ENCODE data around the gene RPL29.
A peak's percentile ranks its signal among the peaks of the same experiment; 100 is the strongest.

The RPL29 gene

DNA sequence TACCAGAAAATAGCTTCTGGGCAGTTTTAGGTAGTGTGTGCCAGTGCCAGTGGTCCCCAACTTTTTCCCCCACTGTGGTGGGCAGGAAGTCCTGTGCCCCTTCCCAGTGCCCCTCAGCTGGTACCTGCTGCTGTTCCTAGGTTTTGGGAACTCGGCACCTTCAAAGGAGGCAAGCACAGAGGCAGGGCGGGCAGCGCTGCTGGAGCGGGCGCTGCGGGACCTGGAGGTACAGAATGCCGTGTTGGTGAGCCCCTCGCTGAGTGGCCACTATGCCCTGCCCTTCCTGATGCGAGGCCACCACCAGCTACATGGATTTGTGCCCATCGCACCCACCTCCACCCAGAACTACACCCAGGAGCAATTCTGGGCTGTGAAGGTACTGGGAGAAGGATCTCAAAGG lies 15.4 kb downstream of the RPL29 start:
- DNase-seq = no peak

DNA sequence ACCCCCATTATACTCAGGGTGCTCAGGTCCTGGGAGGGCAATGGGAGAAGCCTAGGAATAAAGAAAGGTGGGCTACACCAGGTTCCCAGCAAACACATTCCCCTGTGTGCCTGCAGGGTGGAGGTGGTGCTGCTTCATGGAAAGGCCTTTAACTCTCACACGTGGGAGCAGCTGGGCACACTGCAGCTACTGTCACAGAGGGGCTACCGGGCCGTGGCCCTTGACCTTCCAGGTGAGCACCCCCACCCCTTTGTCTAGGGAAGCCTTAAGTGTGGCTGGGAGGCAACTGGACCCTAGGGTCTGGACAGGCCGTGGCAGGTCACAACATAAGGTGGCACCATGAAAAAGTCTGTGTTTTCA lies 17.6 kb downstream of the RPL29 start:
- DNase-seq = no peak

DNA sequence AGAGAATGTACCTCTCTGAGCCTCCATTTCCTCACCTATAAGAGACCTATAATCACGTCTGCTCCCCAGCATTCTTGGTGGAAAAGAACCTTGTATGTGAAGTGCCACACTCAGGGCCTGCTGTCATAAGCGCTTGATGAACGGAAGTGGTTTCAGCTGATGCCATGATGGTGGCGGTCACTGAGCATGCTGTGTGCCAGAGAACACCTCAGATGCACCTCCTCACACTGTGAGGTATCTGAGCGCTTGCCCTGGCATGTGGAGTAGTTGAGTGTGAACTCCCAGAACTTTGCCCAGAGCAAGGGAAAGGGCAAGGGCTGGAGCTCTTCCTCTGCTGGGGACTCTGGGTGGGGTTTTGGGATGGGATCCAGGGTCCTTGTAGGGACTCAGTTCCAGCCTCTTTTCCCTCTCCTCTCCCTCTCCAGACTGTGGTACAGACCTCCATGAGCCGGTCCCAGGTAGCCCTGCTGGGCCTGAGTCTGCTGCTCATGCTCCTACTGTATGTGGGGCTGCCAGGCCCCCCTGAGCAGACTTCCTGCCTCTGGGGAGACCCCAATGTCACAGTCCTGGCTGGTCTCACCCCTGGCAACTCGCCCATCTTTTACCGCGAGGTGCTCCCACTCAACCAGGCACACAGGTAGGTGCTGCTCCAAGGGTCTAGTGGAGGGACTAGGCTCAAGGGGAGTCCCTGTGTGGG lies 18.1 kb downstream of the RPL29 start:
- DNase-seq = no peak

DNA sequence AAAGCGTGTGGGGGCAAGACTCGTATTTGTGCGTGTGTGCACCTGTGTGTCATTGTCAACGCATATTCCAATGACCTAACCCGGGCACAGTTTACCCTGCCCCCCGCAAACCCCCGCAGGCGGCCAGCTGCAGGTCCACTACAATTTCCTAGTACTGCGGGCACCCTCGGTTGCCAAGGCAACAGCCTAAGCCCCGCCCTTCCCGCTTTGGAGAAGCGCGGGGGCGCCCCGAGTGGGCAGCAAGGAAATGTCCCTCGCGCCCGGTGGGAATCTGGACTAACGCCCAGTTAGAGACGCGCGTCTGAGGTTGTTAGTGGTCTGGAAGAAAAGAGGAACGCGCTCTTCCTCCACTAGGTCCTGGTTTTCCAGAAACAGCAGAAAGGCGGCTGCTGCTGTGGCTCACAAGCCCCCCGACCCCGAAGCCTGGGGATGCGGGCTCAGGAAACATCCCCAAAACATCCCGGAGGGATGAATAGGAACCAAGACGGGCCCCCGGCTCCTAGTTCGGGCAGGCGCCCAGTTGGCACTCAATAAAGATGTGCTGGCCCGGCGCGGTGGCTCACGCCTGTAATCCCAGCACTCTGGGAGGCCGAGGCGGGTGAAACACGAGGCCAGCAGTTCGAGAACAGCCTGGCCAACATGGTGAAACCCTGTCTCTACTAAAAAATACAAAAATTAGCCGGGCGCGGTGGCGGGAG lies 19.7 kb downstream of the RPL29 start:
- DNase-seq = no peak

DNA sequence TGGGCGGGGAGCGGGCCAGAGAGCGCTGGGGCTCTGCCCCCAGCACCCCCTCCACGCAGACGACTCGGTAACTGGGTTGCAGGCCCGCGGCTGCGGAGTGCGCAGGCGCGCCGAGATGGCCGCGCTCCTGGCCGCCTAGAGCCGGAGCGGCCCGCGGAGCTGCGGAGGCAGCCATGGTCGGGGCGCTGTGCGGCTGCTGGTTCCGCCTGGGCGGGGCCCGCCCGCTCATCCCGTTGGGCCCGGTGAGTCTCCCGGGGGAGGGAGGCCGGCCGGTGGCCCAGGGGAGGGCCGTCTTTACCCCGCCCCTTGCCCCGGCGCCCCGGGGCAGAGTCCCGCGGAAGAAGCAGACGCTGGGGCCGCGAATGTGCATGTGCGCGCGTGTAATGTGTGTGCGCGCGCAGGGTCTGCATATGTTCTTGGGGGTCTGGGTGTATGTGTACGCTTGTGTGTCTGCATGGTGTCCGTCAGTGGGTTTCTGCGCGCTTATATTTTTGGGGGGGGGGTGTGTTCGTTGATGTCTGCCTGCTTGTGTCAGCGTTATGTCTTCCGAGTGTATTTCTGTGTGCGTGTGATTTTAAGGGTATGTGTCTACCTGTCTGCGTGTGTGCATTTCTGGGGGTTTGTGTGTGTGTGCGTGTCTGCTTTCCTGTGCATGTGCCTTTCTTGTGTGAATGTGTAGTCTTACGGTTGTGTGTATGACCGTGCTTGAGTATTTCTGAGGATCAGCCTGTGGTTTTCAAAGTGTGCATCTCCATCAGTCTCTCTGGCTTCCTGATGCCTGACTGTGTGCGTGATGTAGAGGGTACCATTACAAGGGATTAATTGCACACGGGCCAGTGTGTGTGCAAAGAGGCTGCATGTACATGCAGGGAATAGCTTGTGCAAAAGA lies 20.5 kb downstream of the RPL29 start, which contains the start of gene ABHD14A:
ABHD14A (plus strand) TSS at position 102 of the 889 bp plus-strand sequence; CDS start at position 174, 72 bp downstream.
- peak; percentile 43 for DNase-seq

DNA sequence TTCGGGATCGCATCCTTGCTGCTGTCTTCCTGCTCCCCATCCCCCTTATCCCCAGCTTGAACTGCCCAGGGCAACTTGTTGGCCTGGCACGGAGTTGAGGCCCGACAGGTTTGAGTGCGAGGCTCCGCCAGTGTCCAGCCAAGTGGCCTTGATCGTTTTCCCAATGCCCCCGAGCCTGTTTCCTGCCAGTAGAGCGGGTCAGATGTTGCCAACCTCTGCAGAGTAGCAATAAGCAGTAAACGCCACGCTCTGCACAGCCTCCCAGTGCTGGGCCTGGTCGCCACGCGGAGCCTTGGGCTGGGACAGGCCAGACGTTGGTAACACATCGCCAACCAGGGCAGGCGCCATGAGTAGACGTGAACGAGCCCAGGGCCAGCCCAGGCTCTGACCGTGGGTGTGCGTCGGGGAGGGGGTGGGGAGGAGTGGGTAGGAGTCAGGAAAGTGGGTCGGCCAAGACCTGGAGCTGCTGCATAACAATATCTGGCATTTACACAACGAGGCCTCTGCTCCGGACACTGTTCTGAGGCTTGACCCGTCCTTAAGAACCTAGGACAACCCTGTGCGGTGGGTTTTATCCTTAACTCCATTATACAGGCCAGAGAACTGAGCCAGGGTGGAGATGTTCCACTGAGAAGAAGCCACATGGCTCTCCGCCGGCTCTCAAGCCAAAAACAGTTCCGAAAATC lies 21.3 kb downstream of the RPL29 start:
- DNase-seq = no peak

DNA sequence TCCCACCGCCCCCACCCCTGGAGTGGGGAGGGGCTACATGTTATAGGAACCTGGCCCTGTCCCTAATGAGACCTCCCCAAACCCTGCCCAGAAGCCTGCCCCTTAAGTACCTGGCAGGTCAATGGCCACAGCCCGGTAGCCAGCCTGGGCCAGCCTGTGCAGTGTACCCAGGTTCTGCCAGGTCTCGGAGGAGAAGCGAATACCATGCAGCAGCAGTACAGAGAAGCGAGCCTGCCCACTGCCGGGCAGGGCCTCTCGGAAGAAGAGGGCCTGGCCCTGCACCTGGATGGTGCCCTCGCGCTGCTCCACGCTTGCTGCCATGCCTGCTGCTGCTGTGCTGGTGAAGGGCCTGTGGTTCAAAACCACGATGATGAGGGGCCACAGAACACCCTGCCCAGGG lies 24.3 kb downstream of the RPL29 start:
- no peak for DNase-seq

DNA sequence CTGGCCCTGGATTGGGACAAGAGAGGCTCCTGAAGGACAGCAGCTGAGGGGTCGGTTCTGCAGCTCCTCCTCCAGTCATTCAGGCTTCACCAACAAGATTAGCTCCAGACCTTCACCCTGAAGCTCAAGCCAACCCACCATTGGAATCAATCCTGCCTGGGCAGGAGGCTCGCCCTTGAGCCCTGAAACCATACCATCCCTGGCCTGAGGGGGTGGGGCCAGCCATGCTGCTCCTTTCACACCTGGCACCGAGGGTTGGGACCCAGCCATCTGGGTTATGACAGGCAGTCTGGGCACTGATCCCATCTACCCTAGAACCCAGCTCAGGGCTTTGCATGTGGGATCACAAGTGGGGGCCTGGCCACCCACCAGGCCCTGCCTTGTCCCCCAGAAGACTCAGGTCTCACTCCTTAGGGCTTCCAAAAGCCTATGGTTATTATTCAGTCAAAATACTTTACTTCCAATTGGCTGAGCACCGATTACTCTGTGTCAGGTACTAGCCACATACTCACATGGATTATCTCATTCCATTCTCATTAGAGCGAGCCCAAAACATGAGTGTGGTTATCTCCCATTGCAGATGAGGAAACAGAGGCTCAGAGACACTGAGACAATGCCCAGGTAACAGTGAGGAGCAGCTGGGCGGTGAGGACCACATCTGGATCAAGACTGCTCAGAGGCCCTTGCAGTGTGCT lies 24.9 kb downstream of the RPL29 start:
- DNase-seq = no peak

DNA sequence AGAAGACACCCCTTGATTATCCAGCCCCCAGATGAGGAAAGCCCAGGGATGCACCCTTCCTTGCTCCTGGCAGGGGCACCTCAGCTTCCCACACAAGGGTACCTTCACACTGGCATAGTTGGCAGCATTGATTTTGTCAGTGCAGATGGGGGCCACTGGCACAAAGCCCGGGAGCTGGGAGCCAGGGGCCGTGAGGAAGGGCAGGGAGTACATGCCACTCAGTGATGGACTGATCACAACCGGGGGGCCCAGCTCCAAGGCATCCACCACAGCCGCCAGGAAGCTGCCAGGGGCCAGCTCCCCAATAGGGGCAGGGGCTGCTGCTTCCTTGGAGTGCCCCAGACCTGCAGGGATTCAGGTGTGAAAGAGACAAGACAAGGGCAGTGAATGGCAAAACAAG lies 25.9 kb downstream of the RPL29 start:
- DNase-seq = no peak

DNA sequence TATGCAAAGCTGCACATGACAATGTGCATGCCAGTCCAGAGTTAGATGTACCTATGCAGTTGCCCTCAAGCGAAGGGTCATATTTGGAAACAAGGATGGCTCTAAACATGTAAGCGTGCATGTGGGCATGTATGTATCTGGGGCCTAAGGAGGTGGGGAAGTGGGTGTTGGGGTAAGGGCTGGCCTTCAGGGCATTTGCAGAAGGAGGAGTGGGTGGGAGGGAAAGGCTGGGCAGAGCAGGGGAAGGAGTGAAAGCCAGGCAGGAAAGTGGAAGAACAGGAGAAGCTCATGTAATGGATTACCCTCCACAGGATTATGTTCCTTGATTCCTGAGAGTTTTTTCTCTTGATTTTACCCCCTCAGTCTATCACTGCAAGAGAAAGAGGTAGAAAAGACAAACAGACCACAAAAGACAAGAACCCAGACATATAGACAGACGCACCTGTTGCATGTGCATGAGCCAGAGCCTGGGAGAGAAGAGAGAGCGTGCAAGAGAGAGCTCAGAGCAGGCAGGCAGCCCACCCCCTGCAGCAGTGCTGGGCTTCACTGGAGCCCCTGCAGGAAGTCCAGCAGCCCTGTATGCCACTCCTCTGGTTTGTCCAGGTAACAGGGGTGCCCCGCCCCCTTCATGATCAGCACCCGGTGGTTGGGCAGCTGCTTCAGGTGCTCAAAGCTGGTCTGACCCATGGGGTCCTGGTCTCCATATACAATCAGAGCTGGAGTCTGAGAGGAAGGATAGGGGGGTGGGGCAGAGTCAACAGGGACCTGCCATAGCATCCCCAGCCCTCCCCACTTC lies 26.6 kb downstream of the RPL29 start:
- DNase-seq = no peak

DNA sequence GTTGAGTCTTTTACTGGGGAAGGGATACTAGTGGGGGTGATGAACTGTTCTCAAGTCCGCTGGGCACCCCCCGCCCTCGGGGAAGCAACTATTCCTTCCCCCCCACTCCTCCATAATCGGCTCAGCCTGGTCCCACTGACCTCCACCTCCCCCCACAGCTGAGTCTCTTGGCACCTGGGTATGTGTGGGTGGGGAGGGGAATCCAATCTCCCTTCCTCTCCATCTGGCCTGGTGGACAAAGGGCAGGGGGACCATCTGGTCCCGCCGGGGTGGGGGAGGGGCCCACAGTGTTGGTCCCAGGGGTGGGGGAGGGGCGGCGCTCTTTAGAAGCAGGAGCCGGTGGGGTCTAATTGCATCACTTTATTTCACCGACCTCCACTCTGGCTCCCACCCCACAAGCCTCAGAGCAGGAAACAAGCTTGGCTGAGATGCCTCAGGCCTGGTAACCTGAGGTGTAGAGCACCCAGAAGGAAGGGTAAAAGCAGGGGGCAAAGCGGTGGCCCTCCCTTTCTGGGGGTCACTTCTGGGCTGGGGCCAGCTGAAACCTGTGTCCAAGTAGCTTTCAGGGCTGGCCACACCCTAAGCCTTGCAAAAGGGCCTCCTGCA lies 27.4 kb downstream of the RPL29 start:
- no peak for DNase-seq

DNA sequence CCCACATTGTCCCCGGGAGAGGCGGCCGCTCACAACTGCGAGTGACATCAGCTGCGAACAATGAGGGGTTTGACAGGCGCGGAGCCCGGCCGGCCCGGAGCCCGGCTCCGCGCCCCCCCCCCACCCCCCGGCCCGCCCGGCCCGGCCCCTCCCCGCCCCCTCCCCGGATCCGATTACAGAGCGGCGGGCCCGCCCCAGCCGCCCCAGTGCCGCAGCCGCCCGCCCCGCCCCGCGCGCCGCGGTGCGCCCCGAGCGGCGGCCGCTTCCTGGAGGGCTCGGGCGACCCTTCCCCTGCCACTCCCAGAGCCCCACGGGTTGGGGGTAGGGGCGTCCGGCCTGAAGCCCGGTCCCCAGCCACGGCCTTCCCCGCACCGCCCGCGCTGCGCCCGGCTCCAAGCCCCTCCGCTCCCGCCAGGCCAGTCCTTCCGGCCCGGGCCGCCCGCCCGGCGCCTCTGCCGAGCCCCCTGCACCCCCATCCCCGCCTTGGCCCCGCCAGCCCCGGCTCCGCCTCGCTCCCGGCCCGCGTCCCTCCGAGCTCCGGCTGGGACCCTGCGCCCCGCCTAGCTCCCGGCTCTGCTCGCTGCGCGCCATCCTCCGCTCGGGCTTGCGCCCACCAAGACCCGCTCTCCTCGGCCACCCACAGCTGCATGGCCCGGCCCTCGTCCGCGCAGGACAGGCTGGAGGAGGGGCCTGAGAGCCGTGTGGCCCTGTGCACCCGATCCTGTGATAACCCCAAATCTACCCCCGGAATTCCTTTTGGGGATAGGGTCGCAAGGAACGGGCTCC lies 28.1 kb downstream of the RPL29 start, which contains the start of gene PCBP4:
PCBP4 (minus strand) TSS at position 71 of the 786 bp plus-strand sequence. CDS start 6,214 bp downstream, outside the sequence.
- peak; percentile 14 for DNase-seq

DNA sequence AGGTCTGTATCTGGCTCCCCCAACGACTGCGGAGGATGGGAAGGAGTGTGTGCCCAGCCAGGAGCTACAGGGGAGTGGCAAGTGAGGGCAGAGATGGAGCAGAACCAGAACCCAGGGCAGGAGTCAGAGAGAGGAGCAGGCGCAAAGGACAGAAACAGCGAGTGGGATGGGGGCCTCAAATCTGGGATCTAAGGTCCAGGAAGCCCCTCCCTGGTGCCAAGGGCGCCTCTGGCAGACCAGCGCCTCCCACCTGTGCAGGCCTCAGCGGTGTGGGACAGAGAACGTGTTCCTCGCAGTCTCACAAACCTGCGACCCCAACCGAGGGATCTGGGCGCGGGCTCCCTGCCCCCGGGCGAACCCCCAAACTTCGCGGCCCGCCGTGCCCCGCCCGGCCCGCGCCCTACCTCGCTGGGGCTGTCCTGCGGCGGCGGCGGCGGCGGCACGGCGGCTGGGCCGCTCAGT lies 28.7 kb downstream of the RPL29 start:
- DNase-seq = peak; percentile 16

DNA sequence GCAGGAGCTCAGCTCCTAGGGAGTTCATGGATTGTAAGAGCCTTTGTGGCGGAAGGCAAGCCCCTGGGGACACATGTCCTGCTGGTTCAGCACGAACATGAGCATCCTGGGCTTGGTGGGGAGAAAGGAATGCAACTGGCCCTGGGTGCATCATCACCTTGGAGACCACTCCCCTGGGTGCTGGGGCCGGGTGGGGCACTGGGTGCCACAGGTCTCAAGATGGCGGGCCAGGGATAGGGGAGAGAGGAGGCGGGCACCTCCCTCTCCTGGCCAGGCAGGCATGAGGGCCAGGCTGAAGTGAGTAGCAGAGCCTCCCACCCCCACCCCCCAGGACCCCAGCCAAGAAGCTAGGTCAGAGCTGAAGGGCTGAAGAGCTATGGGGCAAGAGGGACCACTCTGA lies 29.2 kb downstream of the RPL29 start:
- no peak for DNase-seq

DNA sequence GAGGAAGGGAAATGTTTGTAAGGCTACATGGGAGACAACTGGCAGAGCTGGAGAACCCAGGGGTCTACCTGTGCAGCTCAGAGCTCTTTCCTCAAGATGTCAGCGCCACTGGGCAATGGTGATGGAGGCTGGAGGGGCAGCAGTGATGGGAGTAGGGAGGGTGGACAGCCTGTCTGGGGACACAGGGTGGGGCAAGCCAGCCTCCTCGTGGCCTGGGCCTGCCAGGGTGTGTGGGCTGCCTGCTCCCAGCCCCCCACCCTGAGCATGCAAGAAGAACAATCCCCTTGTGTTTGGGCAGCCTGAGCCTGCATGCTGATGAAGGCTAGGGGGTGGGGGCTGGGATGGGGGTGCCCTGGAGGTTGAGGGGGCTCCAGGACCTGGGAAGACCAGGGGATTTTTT lies 29.7 kb downstream of the RPL29 start:
- no peak for DNase-seq

DNA sequence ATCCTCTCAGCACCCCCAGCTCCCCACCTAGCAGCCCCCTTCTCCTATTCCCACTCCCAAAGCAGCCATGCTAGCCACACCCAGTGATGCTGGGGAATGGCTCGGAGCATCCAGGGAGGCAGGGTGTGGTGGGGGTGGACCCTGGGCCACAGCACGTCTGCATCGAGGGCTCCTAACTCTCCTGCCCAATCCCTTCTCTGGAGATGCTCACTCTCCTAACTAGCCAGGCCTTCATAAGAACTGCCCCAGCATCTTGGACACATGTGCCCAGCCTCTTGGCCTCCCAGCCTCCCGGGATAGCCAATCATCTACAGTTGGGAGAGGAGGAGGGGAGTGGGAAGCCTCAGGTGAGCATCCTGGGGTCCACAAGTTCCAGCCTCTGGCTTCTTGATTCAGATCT lies 31.2 kb downstream of the RPL29 start:
- DNase-seq = no peak

DNA sequence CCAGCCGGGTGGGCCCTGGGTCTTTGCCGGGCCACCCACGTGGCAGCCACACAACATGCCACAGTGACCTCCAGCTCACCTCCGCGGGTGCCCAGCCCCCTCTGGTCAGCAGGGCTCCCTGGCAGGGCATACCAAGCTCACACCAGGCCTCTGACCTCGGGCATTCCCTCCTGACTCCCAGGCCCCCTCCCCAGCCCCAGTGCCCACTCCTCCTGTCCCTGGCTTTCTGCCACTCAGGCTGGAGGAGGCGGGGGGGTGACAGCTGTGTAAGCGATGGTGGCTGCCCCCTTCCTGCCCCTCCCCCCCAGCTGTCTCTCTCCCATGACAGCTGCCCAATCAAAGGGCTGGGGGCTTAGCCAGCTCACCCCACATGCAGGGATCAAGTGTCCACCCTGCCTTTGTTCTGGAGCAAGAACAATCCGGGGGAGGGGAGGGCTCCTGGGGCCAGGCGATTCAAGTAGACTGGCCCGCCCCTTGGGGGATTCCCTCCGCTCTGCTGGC lies 31.7 kb downstream of the RPL29 start:
- peak; percentile 23 for DNase-seq

DNA sequence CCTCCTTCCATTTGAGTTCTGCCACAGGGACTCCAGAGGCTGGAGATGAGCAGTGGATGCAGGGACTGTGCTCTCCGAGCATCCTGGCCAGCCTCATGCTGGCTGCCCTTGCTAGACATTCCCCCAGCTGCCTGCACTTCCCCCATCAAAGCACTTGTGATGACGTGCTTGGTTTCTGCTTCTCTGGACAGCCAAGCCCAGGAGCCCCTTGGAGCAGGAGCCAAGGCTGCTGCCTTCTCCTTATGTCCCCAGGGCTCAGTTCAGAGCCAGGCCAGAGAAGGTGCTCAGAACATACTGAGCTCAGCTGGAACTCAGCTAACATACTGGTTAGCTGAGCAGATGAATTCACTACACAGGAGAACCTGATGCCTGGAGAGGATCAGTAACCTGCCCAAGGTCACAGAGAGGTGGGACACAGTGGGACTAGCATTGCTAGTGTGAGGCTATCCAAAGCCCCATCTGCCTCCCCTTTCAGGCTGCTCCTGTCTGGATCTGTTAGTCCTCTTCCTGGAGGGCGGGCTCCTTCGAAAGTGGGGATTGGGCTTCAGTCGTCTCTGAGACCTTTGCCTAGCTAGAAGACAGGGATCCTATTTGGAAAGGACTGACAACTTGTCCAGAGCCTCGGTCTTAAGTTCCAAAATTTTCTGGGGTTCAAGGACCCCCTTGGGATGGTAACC lies 32.7 kb downstream of the RPL29 start:
- no peak for DNase-seq

All from NCI-H2171 treated with DMSO at 0.1 percent for 48 hours (cell line).